HG03457 (cell line): ENCODE measurements around the gene ADD3.

Experiments used
- ATAC-seq: cut with Tn5 transposase; IDR thresholded peaks from one replicate; pipeline ENCODE4 v1.9.1; 2021; ENCODE audit warnings: moderate number of reproducible peaks; ENCODE audit not compliant: unreplicated experiment

ADD3 gene

DNA sequence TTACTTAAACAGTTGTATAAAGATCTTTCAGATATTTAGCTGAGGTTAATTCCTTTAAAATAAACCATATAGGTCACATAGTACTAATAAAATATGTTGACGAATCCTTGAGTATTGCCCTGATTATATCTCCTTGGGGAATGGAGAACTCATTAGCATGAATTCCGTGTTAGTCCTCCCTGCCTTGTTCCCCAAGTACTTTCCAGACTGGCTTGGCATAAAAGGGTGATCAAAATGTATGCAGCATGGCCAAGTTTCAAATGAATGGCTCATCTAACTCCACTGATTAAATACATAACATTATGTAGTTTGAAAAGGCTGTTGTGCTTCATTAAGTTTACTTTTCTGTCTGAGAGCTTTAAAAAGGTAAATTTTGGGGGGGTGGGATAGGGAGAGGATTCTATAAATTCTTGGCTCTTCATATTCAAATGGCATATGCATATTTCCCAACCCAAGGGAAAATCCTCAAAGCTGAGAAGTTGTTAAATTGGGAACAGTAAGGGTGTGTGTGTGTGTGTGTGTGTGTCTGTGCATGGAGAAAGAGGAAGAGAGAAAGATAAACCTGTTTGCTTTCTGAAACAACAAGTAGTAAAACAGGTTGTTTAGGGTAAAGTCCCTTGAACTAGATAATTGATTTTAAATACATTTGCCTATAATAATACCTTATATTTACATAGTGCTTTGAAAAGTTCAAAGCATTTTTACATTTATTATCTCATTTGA is 4.8 kb upstream of the ADD3 start:
- no peak for ATAC-seq

DNA sequence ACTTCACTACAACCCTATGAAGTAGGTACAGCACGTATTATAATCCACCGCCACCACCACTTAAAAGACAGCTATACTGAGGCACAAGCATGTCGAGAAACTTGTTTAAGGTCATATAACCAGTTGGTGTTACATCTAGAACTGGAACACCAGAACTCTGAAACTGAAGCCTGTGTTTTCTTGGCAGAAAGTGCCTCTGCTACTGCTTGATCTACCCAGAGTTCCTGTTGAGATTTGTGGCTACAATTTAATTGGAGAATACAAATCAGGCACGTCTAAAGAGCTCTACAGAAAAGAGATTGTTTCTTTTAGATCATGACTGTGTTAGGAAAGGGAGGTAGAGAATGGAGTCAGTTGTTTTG is 4.3 kb upstream of the ADD3 start:
- ATAC-seq: no peak

DNA sequence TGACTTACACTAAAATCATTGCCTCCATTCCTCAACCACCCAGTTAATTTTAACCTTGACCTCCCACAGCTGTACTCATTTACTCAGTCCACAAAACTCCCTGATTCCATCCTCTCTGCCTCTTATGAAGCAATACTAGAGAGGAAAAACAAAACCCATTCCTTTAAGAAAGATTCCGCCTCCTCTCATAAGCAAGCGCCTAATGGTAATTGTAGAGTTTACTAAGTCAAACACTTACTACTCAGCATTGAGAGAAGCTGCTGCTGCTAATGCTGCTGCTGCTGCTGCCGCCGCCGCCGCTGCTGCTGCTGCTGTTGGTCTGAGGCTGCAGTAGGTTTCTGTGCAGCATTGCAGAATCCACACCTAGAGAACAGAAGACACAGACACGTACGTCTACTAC is 2.1 kb upstream of the ADD3 start:
- ATAC-seq: no peak

DNA sequence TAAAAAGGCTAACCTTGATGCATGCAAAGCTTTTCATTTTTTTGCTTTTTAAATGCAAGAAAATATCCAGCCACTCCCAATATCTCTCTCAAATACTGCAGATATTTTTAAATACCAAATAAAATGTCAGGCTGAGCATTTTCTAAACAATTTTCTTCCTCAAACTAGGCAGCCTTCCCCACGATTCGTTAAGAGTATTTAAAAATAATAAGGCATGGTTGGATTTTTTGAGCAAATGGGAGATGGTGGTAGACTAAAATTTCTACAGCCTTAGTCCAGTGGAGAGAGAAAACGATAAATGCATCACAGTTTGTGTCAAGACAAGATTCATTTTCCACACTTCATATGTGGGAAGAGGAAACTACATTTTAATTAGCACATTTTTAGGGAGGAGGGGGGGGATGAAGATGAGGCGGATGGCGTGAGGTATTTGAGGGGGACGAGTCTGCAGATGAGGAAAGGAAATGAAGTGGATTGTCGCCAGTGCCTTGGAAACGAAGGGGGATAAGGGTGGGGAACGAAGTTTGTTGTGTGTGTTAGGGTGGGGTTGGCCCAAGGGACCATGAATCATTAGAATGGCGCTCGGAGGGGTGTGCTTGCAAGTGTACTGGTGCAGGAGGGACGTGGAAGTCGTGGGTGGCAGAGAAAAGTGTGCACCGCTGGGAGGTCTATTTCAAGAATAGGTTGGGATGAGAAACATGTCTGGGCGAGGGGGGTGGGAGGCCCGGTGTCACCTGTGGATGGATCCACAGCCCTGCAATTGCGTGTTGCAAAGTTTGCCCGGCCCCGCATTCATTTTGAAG is 1.2 kb upstream of the ADD3 start:
- no peak for ATAC-seq

DNA sequence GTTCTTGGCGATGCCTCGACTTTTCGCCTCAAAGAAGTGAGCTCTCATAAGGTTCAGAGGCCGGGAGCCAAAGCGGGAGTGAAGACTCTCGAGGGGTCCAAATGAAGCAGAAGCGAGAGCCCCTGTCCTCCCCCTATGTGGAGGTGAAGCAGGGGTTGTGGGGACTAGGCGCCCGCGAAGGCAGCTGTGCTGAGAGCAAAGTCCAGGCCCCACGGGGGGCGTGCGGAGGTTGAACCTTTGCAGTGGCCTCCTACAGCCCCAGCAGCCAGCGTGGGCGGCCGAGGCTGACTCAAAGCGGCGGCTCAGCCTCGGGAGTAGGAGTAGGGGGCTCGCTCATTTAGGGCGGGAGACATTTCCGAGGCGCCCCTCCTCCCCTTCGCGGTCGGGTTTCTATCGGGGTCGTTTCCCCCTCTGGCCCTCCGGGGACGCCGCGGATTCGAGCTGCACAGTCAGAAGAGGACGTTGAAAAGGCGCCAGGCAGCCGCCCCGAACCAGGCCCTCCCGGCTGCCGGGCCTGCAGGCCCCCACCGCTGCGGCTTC is 553 bp upstream of the ADD3 start:
- ATAC-seq: peak; percentile 14

DNA sequence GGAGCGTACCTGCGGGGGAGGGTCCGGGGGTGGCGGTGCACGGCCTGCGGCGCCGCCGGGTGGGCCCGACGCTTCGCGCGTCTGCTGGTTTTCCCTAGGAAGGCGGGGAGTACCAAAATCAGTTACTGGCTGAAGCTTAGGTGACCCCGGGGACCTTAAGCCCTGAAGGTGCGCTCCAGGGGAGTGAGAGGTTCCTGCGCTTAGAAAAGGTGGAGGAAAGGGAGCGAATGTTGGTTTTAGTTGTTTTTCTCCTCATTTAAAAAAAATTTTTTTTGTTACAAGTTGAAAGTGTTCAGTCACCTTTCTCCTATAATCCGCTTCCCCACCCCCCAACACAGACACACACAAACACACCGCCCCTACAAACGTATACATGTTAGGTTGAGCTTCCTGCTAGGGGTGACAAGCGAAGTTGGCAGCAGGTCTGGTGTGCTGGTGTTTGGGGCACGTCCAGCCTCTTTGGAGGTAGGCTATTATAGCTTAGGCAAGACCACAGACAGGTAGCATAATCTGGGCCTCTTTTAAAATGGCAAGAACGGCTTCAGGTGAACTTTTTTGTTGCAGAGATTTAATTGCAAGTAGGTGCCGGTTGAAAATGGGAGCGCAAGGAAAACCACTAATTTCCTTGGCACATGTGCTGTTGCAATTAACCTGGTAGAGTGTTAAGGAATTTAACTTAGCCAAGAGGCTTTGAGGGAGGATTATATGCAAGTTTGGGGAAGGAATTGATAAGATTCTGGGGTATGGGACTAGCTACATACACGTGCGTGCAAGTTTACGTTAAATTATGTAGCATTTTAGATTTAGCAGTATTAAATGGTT is 945 bp downstream of the ADD3 start:
- ATAC-seq: no peak

DNA sequence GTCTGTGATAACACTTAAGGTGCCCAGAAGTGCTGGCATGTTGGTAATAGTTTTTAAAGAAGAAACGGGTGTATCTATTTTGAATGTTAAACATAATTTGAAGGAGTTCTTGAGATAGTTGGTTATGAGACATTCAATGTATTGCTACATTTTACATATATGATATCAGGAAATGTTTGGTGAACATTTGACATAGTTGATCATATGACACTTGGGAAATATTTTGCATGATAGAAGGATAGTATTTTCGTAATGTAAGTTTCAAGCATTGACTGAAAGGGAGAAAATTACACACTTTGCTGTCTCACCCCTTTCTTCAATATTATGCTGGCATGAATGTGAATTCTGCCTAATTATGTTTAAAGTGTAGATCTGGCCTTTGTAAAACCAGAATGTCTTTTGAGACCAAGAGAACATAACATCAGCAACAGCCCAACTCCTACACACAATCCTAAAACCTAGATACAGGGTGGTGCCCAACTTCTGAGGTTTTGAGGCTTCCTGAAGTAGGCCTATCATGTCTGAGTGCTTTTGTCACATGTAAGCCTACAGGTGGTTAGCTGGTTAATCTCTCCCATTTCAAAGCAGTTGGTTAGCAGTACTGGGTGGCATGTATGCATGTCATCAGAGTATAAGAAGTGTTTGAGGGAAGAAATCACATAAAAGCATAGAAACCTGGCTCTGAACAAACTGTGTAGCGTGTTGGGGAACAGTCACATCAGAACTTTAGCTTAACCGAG is 2.1 kb downstream of the ADD3 start:
- ATAC-seq: peak; percentile 26

DNA sequence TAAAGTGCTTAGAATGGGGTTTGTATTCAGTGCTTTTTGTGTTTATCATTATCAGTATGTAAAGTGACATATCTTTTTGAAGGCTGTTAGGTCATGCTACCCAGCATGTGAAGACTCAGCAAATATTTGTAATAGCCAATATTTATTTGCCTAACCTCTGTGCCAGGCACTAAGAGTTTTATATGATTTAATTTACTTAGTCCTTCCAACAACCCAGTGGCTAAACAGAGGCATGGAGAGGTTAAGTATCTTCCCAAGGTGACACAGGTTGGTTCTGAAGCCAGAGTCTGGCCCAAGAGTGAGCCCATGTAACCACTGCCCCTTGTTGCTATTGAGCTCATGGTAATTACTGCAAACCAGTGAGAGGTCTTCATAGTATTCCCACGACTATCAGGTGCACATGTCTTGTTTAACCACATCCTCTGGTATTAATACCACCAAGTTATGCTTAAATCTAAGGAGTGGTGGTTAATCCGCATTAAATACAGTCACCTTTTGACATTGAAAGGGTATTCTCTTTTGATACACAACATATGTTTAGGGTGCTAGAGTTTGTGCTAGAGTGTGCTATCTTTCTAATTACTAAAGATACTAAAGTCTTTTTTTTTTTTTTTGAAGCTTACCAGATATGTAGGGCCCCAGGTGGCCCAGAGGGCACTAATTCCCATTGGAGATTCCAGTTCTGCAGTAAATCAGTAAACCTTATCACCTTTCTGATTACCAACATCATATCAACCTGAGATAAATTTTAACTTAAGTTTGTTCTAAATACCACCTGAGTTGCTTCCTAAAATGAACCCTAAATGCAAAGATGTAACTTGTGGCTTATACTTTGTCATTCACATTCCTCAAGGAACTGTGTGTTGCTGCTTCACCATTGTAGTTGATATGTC is 2.9 kb downstream of the ADD3 start:
- no peak for ATAC-seq

DNA sequence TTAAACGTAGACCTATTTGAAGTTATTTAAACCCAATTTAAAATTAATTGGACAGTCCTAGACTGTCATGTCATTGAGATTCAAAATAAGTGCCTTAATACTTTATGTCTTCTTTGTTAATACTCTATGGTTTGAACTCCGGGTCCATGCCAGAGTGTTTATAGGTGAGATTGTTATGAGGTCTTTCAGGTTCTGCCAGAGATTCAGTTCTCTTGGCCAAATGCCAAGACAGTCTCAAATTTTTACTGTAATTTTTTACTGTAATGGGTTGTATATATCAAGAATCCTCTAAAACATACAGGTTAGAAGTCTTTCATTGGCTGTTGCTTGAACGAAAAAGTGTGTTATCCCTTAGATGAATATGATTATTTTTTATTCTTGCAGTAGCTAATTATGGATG is 3.9 kb downstream of the ADD3 start:
- ATAC-seq: no peak

DNA sequence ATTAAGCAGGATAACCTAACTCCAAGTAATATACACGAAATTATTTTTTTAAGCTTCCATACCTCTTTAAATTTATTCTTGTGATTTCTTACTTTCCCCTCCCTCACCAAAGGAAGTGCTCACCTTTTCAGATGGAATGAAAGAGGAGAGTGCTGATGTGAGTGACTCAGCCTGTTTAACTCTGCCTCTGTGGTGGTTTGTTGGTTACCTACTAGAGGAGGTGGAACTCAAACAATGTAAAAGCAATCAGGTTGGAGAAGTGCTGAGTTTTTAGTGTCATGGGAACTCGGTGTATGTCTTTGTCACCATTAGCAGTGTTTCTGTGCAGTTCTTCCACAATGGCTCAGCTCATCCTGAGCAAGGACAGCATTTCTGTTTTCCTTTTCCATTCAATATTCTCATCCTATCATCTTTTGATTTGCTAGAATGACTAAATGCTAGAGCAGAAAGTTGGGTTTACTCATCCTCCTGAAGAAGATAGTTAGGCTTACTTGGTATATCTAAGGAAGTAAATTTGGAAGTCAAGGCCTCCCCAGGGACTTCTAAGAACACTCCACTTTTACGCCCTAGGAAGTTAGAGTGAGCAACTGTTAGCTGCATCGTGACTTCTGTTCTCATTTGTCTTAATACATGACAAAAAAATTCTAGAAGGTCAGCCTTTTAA is 6.0 kb downstream of the ADD3 start:
- ATAC-seq: no peak

DNA sequence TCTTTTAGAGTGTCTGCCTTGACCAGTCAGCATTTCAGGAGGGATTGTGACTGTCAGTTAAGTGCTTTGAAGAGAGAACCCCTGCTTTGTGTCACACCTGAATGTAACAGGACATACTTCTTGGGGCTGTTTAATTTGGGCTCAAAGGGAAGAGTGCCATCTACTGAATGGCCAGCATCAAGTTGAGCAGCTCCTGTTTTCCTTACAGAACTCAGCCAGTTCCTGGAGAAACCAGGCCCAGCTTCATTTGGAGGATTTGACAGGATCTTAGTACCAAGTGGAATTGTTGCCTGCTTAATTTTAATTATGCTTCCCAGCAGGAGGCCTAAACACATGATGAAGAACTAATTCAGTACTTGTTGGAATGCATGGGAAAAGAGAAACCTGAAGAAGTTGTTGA is 8.3 kb downstream of the ADD3 start:
- ATAC-seq: no peak

DNA sequence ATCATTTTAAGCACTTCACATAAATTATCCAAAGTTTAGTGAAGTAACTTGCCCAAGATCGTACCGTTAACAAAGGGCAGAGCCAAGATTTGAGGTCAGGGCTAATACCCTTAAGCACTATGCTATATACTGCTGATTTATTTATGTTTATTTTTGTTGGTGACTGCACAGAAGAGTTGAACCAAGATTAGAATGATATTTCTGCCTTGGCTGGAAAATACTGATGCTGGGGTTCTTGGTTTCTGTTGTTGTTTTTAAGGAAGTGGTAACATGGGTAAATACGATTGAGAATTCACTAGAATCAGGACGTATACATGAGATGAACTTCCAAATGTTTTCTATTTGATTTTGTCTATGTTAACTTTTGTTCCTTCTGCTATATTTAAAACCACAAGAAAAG is 9.3 kb downstream of the ADD3 start:
- ATAC-seq: no peak

DNA sequence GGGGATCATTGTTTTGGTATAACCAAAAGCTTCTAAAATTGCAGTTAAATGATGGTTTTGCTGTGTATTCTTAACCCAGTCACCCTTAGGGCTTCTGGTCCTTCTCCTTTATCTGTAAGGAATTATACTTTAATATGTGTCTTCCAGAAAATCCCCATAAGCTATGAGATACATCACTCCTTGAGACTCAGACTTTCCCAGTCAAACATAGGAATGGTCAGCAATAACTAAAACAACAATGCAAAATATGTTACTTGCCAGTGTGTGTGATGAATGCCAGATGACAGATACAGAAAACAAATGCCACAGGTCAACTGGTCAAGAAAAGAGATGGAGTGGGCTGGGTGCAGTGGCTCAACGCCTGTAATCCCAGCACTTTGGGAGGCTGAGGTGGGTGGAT is 10.1 kb downstream of the ADD3 start:
- no peak for ATAC-seq

DNA sequence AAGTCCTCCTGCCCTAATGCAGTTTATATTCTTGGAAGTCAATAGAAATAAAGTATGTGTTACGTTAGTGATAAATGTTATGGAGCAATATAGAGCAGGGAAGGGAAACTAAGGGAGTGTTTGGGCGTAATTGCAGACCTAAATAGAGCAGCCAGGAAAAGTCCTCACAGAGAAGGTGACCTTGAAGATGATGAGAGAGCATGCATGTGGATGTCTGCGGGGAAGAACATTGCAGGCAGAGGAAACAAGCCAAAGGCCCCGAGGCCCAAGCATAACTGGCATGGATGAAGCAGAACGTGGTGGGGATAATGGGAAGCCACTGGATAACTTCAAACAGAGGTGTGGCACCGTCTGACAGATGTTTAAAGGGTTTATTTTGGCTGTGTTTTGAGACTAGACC is 12.5 kb downstream of the ADD3 start:
- no peak for ATAC-seq

DNA sequence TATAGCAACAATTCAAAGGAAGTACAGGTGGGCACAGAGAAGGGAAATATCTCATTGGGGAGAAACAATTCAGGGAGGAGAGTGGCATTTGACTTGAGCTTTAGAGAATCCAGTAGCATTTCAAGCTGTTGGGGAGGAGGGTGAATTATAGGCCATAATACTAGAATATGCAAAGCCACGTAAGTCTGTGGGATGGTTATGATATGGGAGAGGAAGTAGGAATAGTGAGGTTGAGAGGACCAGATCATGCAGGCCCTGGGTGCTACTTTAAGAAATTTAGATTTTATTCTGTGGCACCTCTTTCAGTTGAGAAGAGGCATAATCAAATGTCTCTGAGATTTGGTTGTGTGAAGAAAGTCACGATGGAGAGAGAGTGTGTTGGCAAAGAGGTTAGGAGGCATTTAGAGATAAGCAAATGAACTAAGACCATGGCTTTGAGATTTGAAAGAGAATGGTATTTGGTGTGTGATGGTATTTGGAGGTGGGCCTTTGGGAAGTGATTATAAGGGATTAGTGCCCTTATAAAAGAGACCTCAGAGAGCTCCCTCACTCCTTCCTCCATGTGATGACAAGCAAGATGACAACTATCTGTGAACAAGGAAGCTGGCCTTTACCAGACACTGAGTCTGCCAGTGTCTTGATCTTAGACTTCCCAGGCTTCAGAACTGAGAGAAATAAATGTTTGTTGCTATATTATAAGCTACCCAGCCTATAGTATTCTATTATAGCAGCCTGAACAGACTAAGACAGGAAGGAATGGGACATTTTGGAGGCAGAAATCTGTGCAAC is 15.1 kb downstream of the ADD3 start:
- no peak for ATAC-seq

DNA sequence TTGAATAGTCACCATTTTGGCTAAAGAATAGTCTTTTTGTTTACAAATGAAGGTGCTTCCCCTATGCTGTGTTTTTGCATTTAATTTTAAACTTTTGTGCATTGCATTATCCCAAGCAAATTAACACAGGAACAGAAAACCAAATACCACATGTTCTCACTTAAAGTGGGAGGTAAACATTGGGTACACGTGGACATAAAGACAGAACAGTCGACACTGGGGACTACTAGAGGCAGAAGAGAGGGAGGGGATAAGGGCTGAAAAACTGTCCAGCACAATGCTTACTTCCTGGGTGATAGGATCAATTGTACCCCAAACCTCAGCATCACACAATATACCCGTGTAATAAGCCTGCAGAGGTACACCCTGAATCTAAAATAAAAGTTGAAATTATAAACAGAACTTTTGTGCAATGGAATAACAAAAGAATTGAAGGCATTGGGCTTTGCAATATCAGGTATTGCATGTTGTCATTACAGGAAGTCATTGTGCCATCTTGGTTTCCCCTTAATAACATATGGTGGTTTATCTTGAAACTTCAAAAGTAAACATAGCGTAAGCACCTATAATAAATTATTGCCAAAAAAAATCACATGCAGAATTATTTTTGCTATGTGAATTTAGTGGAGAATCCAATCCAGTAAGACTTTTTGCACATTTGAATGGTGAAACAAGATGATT is 16.1 kb downstream of the ADD3 start:
- ATAC-seq: no peak

DNA sequence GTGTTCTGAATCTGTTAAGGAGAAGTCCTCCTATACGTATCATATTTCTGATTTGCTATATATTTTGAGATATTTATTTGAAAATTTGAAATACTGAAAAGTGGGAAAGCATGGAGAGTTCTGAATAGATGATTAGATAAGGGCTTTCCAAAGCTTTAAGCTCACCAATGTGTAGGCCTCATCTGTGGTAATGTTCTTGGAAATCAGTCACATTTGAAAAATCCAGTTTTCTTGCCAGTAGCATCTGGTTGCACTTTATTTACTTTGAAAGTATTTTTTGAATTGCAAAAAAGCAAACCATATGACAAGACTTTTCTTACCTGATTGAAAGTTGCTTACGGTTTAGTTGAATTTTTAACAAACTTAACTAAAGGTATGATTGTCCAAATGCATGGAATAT is 21.7 kb downstream of the ADD3 start:
- no peak for ATAC-seq
